Left colon (tissue), 2 donors: ENCODE results near the gene LASP1. TPM values are rescaled to one million over a fixed set of nuclear protein-coding genes. Genes with fewer than 3 reads are reported as not detected.
"Not testable (repeated sequence)": the region's sequence is repeated elsewhere in the genome, so short reads cannot be mapped to it uniquely, and the experiment has no call there.

Experiments
- ATAC-seq: fragments of 200-7000 bp; cut with Tn5 transposase; one replicate; pipeline ENCODE4 v1.9.1; 2020; ENCODE audit warnings: mild to moderate bottlenecking, moderate library complexity
- DNase-seq, 2 donors: peaks; one replicate each; pipeline ENCODE4 v3.0.0-alpha.2; 2020
- intact Hi-C, 2 donors: fragments of 100-400 bp; cut with DNase I in 1 of 2; cut with micrococcal nuclease in 1 of 2; formaldehyde crosslinking; loops; one replicate each; pipeline versions ENCODE4 v1.11.2 to v1.14.0; 2022; cut with DNase I, micrococcal nuclease
- total RNA-seq, 2 donors: library from RNA; stranded (reverse); fragmentation: NEBNext Ultra II Directional; extraction: Animal tissue kit (Norgen Biotek cat#: 25700); gene quantifications; one replicate each; pipeline ENCODE4 v1.2.1, GENCODE V29; 2021
- donor health status: DM: no; HTN: no; CAD: no.
- donor health status: DM: yes; HTN: yes; CAD: no.

LASP1 gene
- total RNA-seq, 2 donors from 2014 or later, result 245 to 318 TPM

DNA sequence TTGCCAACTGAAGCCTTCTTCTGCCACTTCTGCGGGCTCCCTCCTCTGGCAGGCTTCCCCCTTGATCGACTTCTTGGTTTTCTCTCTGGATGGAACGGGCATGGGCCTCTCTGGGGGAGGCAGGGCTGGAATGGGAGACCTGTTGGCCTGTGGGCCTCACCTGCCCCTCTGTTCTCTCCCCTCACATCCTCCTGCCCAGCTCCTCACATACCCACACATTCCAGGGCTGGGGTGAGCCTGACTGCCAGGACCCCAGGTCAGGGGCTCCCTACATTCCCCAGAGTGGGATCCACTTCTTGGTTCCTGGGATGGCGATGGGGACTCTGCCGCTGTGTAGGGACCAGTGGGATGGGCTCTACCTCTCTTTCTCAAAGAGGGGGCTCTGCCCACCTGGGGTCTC, 49.1 kb downstream of the LASP1 start:
- DNase-seq (no peak), ATAC-seq (no peak)
- intact Hi-C loops, result no loop called here

- intact Hi-C loops, result no loop called here
- ATAC-seq (no peak), DNase-seq (no peak)
Measured at GRCh38 chr17:38919316-38920078, 49.6 kb downstream of the LASP1 start.

- ATAC-seq, result no peak
- no peak for DNase-seq
- intact Hi-C loops, result no loop called here
Measured at GRCh38 chr17:38920374-38921291, 50.8 kb downstream of the LASP1 start.

DNA sequence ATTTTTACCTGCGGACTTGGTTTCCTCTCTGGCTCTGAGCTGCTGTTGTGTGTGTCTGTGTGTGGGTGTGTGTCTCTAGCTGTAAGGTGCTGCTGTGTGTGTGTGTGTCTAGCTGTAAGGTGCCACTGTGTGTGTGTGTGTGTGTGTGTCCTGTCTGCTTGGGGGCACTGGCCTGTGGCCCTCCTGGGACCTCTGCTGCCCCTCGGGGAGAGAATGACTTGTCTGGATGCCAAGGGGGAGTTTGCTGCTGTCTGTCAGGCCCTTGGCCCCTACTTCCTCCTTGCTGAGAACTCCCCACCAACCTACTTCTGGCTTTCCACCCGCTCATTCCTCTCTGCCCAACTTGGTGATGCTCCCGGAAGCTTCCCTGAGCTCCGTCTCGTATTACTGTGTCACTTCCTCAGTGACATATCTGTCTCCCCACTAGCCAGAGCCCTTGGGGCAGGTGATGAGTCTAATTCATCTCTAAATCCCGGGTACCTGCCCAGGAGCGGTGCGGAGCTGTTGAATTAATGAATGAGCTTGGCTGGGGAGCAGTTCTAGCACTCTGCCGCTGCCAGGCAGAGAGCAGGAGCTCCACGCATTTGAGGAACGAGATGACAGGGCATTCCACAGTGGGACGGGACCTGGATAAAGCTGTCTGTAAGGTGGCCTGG, 52.0 kb downstream of the LASP1 start:
- ATAC-seq (peak; percentile 6), DNase-seq (no peak)

DNA sequence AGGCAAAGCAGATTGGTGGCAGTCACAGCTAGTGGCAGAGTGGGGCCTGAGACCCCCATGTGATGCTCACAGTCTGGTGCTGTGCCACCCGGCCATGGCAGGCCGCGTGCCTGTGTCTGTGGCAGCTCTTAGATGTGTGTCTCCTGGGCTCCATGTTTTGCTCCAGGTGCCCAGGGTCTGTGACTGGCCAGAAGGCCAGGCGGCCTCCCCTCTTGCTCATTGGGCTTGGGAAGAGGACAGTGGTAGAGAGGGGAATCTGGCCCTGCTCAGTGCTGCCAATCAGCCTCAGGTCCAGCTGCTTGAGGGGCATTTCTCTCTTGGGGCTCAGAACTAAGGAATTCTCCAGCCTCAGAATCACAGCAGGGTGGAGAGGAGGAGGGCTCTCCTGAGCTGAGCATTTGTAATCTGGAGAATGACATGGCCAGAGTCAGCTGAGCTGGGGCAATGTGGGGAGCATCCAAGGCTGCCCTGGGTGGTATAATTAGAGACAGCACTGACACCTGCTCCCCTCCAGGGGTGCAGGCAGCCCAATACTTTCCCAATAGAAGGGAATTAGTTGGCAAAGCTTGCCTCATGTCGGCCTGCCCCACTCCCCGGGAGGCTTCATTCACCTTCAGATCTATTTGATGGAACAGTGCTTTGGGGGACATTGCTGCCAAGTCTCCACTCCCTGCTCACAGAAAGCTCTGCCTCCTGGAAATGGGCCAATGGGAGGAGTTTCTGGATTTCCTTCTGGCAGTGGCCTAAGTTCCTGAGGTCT, 52.9 kb downstream of the LASP1 start:
- intact Hi-C loops, result no loop called here
- ATAC-seq (peak; percentile 56), DNase-seq (peak; percentile 67 to 80)

More for the DNA sequence above, 52.0 kb downstream of the LASP1 start:
- intact Hi-C loops, result no loop called here

DNA sequence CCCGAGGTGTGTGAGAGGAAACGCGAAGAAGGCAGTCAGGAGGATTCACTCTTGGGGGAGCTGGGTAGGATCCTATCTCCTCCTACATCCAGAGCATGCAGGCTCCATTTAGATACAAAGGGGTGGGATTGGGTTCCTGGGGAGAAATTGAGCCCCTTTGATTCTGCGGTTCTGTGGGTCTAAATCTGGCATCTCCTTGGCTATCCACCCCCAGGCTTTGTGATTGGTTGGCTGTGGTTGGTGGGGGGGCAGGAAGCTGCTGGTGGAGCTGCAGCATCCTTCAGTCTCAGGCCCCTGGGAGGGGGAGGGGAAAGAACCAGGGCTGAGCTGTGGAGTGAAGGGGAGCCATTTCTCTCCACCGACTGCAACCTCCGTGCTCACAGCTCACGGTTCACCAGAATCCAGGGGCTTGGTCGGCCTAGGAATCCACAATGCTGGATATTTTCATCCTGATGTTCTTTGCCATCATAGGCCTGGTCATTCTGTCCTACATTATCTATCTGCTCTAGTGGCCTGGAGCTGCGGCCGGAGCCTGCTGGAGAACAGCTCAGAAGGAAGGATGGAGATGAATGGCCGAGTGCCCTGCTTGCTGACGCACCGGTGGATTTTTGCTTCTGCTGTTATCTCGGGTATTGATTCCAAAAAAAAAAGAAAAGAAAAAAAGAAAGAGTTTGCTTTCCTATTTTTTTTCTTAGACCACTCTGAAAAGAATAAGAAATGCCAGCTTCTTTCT, 55.6 kb downstream of the LASP1 start, which contains the start of gene LASP1NB:
Gene LASP1NB, plus strand, starts transcription at position 352 of the 733 bp plus-strand sequence.
- ATAC-seq (no peak), DNase-seq (no peak)
- intact Hi-C loops, result no loop called here

DNA sequence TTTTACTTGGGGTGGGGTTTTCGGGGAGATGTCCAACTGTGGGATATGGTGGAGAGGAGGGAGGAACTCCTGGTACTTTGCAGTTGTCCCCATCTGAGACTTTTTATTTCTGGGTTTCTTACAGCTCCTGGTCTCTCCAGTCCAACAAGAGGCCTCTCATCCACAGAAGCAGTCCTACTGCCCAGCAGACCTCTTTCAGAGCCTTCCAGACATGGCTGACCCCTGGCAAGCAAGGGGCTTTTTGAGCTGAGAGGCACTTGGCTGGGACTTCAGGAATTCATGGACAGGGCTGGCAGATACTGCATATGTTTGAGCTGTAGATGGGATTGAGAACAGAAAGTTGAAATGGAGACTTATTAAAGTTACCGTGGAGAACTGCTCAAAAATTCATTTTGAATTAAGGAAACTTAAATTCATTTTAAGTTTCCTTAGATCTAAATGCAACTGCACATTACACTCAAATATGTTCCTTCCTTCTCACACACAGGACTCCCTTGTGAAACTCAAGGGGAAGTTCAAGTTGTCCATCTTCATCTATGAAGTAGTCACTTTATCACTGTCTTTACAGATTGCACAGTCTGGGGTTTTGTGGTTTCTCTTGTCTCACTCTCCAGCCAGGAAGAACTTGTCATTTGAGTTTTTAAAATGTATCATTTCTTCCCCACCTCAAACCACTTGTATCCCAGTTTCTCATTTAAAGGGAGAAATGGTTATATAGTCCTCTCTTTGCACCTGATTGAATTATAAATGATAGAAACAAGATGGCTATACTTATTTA, 56.6 kb downstream of the LASP1 start:
- no peak for ATAC-seq
- DNase-seq, result no peak
- intact Hi-C loops, result no loop called here

- ATAC-seq, intact Hi-C loops: not testable (repeated sequence)
Measured at GRCh38 chr17:38930782-38931181, 60.9 kb downstream of the LASP1 start.

DNA sequence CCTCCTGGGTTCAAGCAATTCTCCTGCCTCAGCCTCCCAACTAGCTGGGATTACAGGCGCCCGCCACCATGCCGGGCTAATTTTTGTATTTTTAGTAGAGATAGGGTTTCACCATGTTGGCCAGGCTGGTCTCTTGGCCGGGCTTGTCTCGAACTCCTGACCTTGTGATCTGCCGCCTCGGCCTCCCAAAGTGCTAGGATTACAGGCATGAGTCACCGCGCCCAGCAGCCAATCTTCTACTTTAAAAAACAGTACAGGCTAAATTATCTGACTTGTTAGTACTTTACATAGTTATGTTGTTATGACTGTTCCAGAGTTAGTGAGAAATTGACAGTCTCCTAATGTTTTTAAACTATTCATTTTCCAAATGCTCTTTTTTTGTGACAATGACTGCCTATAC, 64.1 kb downstream of the LASP1 start:
- ATAC-seq, intact Hi-C loops, DNase-seq: not testable (repeated sequence)

More at GRCh38 chr17:38930782-38931181, 60.9 kb downstream of the LASP1 start:
- not testable (repeated sequence) for DNase-seq

- ATAC-seq, result no peak
- intact Hi-C loops, result no loop called here
- DNase-seq, result no peak
Measured at GRCh38 chr17:38939987-38940386, 70.1 kb downstream of the LASP1 start.

DNA sequence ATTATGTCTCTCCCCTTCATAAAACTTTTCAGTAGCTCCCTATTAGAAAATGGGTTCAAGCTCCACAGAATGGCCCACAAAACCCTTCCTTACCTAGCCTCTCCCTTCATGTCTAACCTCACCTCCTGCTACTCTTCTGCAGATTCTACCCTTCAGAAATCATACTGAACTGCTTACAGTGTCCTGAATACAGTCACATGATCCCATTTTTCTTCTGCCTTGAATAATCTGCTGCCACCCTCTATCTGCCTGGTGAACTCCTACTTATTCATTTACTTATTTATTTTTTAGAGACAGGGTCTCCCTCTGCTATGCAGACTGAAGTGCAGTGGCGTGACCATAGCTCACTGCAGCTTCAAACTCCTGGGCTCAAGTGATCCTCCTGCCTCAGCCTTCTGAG, 70.5 kb downstream of the LASP1 start:
- DNase-seq (no peak), ATAC-seq (no peak)
- intact Hi-C loops, result no loop called here

GRCh38 chr17:38942696-38943334, 73.0 kb downstream of the LASP1 start:
- ATAC-seq, result no peak
- no peak for DNase-seq
- intact Hi-C loops, result no loop called here

- ATAC-seq, result no peak
- intact Hi-C loops, result no loop called here
Measured at GRCh38 chr17:38943607-38944006, 73.7 kb downstream of the LASP1 start.

GRCh38 chr17:38947189-38947588, 77.3 kb downstream of the LASP1 start:
- DNase-seq (no peak), ATAC-seq (no peak)
- intact Hi-C loops, result no loop called here

More at GRCh38 chr17:38943607-38944006, 73.7 kb downstream of the LASP1 start:
- DNase-seq, result no peak

- DNase-seq, intact Hi-C loops, ATAC-seq: not testable (repeated sequence)
Measured at GRCh38 chr17:38953800-38954199, 83.9 kb downstream of the LASP1 start.

GRCh38 chr17:38958326-38958725, 88.5 kb downstream of the LASP1 start:
- no peak for ATAC-seq
- intact Hi-C loops, result no loop called here
- no peak for DNase-seq

GRCh38 chr17:38958756-38959155, 88.9 kb downstream of the LASP1 start:
- intact Hi-C loops, result no loop called here
- DNase-seq, result no peak
- ATAC-seq, result no peak
